Measurements from ENCODE around the gene CASS4.

Gene CASS4

GRCh38 chr20:56454754-56455153 lies 42.7 kb downstream of the CASS4 start:
- TF ChIP-seq REST (IDR thresholded peaks at IDR 0.05; ENCODE audit: low read depth) = no peak
- TF ChIP-seq CREB1 (IDR thresholded peaks at IDR 0.05; ENCODE audit: low read depth) = no peak
- no peak for TF ChIP-seq RAD21 (IDR thresholded peaks at IDR 0.05; ENCODE audit: low read depth)
- TF ChIP-seq EGR1 (IDR thresholded peaks at IDR 0.05) = no peak
- TF ChIP-seq TEAD4 (IDR thresholded peaks at IDR 0.05) = no peak
- TF ChIP-seq FOXM1 (IDR thresholded peaks at IDR 0.05; ENCODE audit: borderline replicate concordance, low read depth) = no peak
- TF ChIP-seq ZBTB7A (IDR thresholded peaks at IDR 0.05; ENCODE audit: low read depth) = no peak
- no peak for TF ChIP-seq CEBPB (IDR thresholded peaks at IDR 0.05)
- TF ChIP-seq YY1 (IDR thresholded peaks at IDR 0.05; ENCODE audit: low read depth) = no peak
- TF ChIP-seq MAX (IDR thresholded peaks at IDR 0.05) = no peak
- no peak for TF ChIP-seq TAF1 (IDR thresholded peaks at IDR 0.05; ENCODE audit: low read depth)

- TF ChIP-seq TAF1 (IDR thresholded peaks at IDR 0.05; ENCODE audit: low read depth) (no peak), CREB1 (IDR thresholded peaks at IDR 0.05; ENCODE audit: low read depth) (no peak), TEAD4 (IDR thresholded peaks at IDR 0.05) (no peak), NFIC (IDR thresholded peaks at IDR 0.05) (no peak), EGR1 (IDR thresholded peaks at IDR 0.05) (no peak), FOXM1 (IDR thresholded peaks at IDR 0.05; ENCODE audit: borderline replicate concordance, low read depth) (no peak), TCF12 (IDR thresholded peaks at IDR 0.05; ENCODE audit: low read depth) (no peak), CEBPB (IDR thresholded peaks at IDR 0.05) (no peak), RAD21 (IDR thresholded peaks at IDR 0.05; ENCODE audit: low read depth) (no peak), ZBTB7A (IDR thresholded peaks at IDR 0.05; ENCODE audit: low read depth) (no peak), MAX (IDR thresholded peaks at IDR 0.05) (no peak), USF1 (IDR thresholded peaks at IDR 0.05) (no peak), YY1 (IDR thresholded peaks at IDR 0.05; ENCODE audit: low read depth) (no peak), REST (IDR thresholded peaks at IDR 0.05; ENCODE audit: low read depth) (no peak), EP300 (IDR thresholded peaks at IDR 0.05; ENCODE audit: borderline replicate concordance) (no peak)
Observed at GRCh38 chr20:56458206-56458821, 46.3 kb downstream of the CASS4 start.

- TF ChIP-seq TEAD4 (IDR thresholded peaks at IDR 0.05) (no peak), ZBTB7A (IDR thresholded peaks at IDR 0.05; ENCODE audit: low read depth) (no peak), YY1 (IDR thresholded peaks at IDR 0.05; ENCODE audit: low read depth) (no peak), TCF12 (IDR thresholded peaks at IDR 0.05; ENCODE audit: low read depth) (no peak), MAX (IDR thresholded peaks at IDR 0.05) (no peak), FOXM1 (IDR thresholded peaks at IDR 0.05; ENCODE audit: borderline replicate concordance, low read depth) (no peak), EP300 (IDR thresholded peaks at IDR 0.05; ENCODE audit: borderline replicate concordance) (no peak), RAD21 (IDR thresholded peaks at IDR 0.05; ENCODE audit: low read depth) (no peak), TAF1 (IDR thresholded peaks at IDR 0.05; ENCODE audit: low read depth) (no peak), NFIC (IDR thresholded peaks at IDR 0.05) (no peak), EGR1 (IDR thresholded peaks at IDR 0.05) (no peak), CEBPB (IDR thresholded peaks at IDR 0.05) (no peak), USF1 (IDR thresholded peaks at IDR 0.05) (no peak), CREB1 (IDR thresholded peaks at IDR 0.05; ENCODE audit: low read depth) (no peak), REST (IDR thresholded peaks at IDR 0.05; ENCODE audit: low read depth) (no peak)
Observed at GRCh38 chr20:56460459-56460858, 48.4 kb downstream of the CASS4 start.

GRCh38 chr20:56461576-56461975 lies 49.5 kb downstream of the CASS4 start:
- TF ChIP-seq TEAD4 (IDR thresholded peaks at IDR 0.05) = no peak
- no peak for TF ChIP-seq CEBPB (IDR thresholded peaks at IDR 0.05)
- no peak for TF ChIP-seq ZBTB7A (IDR thresholded peaks at IDR 0.05; ENCODE audit: low read depth)
- no peak for TF ChIP-seq RAD21 (IDR thresholded peaks at IDR 0.05; ENCODE audit: low read depth)
- TF ChIP-seq USF1 (IDR thresholded peaks at IDR 0.05) = no peak
- TF ChIP-seq EP300 (IDR thresholded peaks at IDR 0.05; ENCODE audit: borderline replicate concordance) = no peak
- no peak for TF ChIP-seq EGR1 (IDR thresholded peaks at IDR 0.05)
- no peak for TF ChIP-seq TCF12 (IDR thresholded peaks at IDR 0.05; ENCODE audit: low read depth)
- no peak for TF ChIP-seq MAX (IDR thresholded peaks at IDR 0.05)
